Adipose tissue (tissue), 3 donors: ENCODE results near the gene ZNF556. TPM values are rescaled to one million over a fixed set of nuclear protein-coding genes. Genes with fewer than 3 reads are reported as not detected.

ENCODE experiments used
- H3K27ac ChIP-seq: one replicate; pipeline ENCODE4 v1.5.1; 2013; ENCODE audit warnings: low read depth, low read length
- WGBS, 3 donors: extraction: QIAGEN DNeasy Blood & Tissue Kit; methylation state at CpG; one replicate each; pipeline ENCODE4 v1.1.7; 2013; 5-methylcytosine and 5-hydroxymethylcytosine counted together
- polyA plus RNA-seq, 3 donors: library from polyadenylated mRNA; stranded (reverse); fragments of 200-250 nt; gene quantifications; one replicate each; pipeline ENCODE4 v1.2.3, GENCODE V29; 2013
- donor health status: healthy with polysubstance abuse.
- donor health status: Bipolar disorder and iron deficiency.
- donor health status: healthy.

ZNF556 gene
- under 1 TPM in 1 of 3 donors, not detected in 2; 0.17 TPM for polyA plus RNA-seq

GRCh38 chr19:2867025-2867991 lies at the start of gene ZNF556:
Gene ZNF556 (plus strand): TSS chr19:2867335. CDS start chr19:2867422, 87 bp downstream.
- H3K27ac ChIP-seq = no peak within 1 kb of the TSS
- WGBS, 3 donors = 74 to 80% (median 76%) methylated on average over 35 to 36 of the region's 36 CpGs

- 0 to 1% (median 1%) methylated on average over 44 to 63 of the region's 64 CpGs for WGBS, 3 donors
- H3K27ac ChIP-seq = no peak within 1 kb of the TSS
Measured at GRCh38 chr19:2819540-2820111, 47.5 kb upstream of the ZNF556 start, which contains the start of gene ZNF554. Gene ZNF554 (plus strand): TSS chr19:2819868. CDS start chr19:2820072, 204 bp downstream.

DNA sequence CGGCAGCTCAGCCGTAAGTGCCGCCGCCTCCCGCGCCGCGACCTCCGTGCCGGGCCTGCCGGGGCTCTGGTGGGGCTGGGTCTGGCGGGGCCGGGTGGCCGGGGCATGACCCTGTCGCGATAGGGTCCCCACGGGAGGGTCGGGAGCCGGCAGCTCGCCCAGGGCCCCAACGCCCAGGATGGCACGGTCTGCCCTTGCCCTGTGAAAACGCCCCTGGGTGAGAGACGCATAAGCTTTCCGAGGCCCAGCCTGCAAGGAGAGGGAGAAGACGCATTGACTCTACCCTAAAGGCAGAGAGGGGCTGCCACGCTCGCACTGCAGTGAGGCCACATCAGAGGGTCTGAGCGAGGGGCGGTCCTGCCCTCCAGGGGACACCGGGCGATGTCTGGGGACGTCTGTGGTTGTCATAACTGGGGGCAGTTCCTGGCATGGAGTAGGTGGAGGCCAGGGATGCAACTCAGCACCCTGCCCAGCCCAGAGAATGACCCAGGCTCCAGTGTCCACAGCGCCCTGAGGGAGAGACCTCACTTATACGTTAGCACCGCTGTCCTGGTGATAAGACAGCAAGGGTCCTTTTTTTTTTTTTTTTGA lies 46.9 kb upstream of the ZNF556 start:
- H3K27ac ChIP-seq = no peak overlapping the region
- 1 to 2% (median 1%) methylated on average over 35 to 36 of the region's 36 CpGs for WGBS, 3 donors

GRCh38 chr19:2822846-2823245 lies 44.3 kb upstream of the ZNF556 start:
- no peak overlapping the region for H3K27ac ChIP-seq
- 95% methylated on average over 5 of the region's 5 CpGs for WGBS, 3 donors

GRCh38 chr19:2823646-2824045 lies 43.5 kb upstream of the ZNF556 start:
- 84 to 88% (median 84%) methylated on average over 8 to 9 of the region's 9 CpGs for WGBS, 3 donors

GRCh38 chr19:2824129-2824528 lies 43.0 kb upstream of the ZNF556 start:
- WGBS, 3 donors = 72 to 76% (median 73%) methylated on average over 8 of the region's 8 CpGs
- no peak overlapping the region for H3K27ac ChIP-seq

More at GRCh38 chr19:2823646-2824045, 43.5 kb upstream of the ZNF556 start:
- H3K27ac ChIP-seq = no peak overlapping the region

DNA sequence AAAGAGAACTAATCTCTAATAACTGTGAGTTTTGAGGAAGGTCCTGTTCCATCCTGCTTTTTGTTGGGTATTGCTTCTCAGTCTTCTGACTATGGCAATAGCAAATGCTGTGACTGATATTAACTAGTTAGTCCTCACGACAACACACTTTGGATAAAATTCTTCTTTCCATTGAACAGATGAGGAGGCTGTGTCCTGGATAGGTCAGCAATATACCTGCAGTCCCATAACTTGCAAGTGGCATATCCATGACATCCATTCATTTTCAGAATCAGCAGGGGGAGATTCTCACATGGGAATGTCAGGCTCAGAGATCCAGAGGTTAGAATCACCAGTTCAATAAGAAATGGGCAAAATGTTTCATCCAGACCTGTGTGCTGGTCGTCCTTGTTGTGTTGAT lies 40.1 kb upstream of the ZNF556 start:
- 97 to 99% (median 98%) methylated on average over 2 of the region's 2 CpGs for WGBS, 3 donors
- H3K27ac ChIP-seq = no peak overlapping the region

GRCh38 chr19:2827840-2828489 lies 39.2 kb upstream of the ZNF556 start:
- 88 to 97% (median 94%) methylated on average over 13 of the region's 13 CpGs for WGBS, 3 donors
- H3K27ac ChIP-seq = no peak overlapping the region

DNA sequence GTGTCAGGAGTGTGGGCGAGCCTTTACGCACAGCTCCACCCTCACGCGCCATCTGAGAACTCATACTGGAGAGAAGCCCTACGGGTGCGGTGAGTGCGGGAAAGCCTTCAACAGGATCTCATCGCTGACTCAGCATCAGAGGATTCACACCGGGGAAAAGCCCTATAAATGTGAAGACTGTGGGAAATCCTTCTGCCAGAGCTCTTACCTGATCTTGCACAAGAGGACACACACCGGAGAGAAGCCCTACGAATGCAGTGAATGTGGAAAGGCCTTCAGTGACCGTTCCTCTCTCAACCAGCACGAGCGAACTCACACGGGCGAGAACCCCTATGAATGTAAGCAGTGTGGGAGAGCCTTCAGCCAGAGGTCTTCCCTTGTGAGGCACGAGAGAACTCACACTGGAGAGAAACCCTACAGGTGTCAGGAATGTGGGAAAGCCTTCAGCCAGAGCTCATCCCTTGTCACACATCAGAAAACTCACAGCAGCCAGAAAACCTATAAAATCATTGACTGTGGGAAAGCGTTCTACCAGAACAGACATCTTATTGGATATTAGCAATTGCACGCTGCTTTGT lies 32.8 kb upstream of the ZNF556 start:
- H3K27ac ChIP-seq = no peak overlapping the region
- 97 to 98% (median 98%) methylated on average over 19 of the region's 19 CpGs for WGBS, 3 donors

DNA sequence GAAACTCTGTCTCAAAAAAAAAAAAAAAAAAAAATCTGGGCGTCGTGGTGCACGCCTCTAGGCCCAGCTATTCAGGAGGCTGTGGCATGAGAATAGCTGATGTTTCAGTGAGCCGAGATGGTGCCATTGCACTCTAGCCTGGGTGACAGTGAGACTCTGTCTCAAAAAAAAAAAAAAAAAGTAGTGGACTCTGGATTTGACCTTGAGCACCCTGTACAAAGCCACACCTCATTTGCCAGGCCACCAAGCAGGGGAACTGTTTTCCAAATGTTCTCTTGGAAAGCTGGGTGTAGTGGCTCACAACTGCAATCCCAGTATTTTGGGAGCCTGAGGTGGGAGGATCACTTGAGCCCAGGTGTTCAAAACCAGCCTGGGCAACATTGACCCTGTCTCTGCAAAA lies 29.7 kb upstream of the ZNF556 start:
- no peak overlapping the region for H3K27ac ChIP-seq
- whole genome bisulfite sequencing, 3 donors = 83 to 86% (median 83%) methylated on average over 4 of the region's 4 CpGs

DNA sequence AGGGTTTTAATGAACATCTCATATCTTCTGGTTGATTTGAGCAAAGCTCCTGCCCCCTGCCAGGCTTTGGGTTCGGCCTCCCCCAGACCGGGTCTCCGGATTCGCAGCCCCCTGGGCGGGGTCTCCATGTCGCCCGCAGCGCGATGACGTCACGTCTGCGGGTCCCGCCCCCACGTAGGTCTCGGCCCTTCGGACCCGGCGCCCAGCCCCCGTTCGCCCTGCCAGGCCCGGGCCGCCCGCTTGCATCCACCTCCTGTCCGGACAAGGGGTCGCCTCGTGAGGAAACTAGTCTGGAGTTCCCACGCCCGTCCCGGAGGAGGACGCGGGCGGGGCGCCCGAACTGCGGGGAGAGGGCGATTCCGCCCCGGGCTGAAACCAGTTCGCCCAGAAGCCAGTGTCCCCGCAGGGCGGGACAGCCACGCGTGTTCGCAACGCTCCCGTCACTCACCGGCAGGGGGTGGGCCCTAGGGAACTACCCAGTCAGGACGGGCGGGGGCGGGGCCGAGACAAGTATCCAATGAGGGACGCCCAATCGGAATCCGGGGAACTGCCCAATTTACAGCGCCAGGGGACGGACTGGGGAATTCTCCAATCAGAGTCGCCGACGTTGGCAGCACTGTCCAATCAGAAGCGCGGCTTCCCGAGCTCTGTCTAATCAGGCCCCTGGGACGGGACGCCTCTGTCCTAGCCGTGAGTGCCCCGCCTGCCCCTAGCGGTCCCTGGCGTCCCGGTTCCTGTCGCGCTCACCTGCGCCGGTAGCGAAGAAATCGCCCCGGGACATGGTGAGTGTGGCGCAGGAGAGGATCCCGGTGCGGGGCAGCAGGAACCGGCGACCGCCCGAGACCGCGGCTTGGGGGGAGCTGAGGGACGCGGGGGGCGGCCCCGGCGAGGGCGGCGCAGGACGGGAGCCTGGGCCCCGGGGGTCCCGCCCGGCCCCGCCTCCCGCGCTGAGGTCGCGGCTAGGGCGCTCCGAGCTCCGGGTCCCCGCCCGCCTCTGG lies 26.0 kb upstream of the ZNF556 start, which contains the start of gene ZNF555:
Gene ZNF555, plus strand, starts transcription at position 682 of the 998 bp plus-strand sequence. Its CDS starts 98 bp downstream, at position 780.
- peak within 1 kb of the TSS; percentile 91 for H3K27ac ChIP-seq
- 0 to 1% (median 0%) methylated on average over 73 to 106 of the region's 106 CpGs for WGBS, 3 donors

DNA sequence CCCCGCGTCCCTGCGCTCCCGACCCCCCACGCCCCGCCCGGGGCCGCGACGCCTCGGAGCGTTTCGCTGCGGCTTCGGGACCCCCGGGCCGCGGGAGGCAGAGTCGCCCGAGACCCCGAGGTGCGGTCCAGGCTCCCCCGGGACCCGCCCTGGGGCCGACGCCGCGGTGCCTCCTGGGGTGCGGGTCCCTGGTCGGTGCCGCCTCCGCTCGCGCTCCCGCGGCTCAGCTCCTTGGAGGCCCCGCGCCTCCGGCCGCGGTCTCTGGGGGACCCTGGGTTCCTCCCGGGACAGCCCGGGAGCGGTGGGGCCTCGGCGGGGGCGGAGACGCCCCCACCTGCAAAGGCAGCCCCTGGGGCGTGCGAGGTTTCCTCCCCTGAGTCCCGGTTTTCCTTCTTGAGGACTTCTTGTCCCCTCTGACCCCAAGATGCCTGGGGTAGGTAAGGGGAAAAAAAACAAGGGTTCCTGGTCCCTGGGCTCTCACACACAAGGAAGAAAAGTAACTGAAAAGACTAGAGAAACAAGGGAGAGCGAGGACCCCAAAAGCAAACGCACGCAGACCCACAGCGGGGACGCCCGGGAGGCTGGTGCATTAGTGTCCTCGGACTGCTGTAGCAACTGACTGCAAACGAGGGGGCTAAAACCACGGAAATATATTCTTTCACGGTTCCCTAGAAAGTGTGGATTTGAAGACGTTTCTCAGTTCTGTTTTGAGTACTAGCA lies 25.1 kb upstream of the ZNF556 start:
- 2 to 4% (median 3%) methylated on average over 40 to 62 of the region's 62 CpGs for WGBS, 3 donors
- H3K27ac ChIP-seq = no peak overlapping the region

- 96 to 99% (median 98%) methylated on average over 2 of the region's 2 CpGs for WGBS, 3 donors
Measured at GRCh38 chr19:2845107-2845506, 22.0 kb upstream of the ZNF556 start.

DNA sequence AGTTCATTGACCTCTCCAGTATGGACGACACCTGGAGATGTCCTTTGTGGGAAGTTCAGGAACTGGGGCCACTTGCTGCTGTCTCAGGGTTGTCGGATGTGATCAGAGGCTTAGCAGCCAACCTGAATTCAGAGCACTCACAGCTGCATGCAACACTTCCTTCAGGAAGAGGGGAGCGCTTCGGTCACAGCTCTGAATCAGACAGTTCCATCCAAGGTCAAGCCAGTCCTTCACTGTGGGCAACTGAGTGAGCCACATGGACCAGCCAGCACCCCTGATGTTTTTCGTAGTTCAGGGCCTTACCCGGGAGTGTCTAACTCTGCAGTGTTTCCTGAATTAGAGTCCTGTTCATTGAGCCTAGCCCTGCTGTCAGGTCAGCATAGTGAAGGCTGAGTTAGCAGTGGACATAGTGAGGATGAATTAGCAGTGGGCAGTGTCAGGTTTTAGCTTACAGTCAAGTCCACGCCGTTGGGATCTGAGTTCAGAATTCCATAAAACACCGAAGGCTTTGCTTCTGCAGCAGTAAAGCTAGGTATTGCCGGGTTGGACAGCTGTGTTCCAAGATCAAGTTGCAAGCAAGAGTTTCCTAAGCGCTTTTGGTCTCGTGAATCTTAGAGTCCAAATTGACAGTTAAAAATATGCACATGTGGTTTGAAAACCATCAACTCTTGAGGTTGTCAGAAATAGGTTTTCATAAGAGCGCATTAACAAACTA lies 20.8 kb upstream of the ZNF556 start:
- no peak overlapping the region for H3K27ac ChIP-seq
- WGBS, 3 donors = 88 to 93% (median 91%) methylated on average over 13 of the region's 13 CpGs

More at GRCh38 chr19:2845107-2845506, 22.0 kb upstream of the ZNF556 start:
- no peak overlapping the region for H3K27ac ChIP-seq

DNA sequence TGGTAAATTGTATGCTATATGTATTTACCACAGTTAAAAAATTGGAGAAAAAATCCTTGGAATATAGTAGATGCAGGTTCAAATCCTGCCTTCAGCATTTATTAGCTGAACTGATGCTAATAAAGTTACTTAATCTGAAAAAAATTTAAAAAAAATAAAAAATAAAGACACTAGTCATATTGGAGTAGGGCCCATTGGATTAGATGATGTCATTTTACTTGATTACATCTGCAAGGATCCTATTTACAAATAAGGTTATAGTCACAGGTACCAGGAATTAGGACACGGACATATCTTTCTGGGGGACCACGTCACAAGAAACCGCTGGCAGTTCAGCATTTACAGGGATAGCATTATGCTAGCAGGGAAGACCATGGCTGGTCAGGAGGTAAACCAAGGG lies 19.6 kb upstream of the ZNF556 start:
- 98 to 100% (median 99%) methylated on average over 3 of the region's 3 CpGs for whole genome bisulfite sequencing, 3 donors
- H3K27ac ChIP-seq = no peak overlapping the region

DNA sequence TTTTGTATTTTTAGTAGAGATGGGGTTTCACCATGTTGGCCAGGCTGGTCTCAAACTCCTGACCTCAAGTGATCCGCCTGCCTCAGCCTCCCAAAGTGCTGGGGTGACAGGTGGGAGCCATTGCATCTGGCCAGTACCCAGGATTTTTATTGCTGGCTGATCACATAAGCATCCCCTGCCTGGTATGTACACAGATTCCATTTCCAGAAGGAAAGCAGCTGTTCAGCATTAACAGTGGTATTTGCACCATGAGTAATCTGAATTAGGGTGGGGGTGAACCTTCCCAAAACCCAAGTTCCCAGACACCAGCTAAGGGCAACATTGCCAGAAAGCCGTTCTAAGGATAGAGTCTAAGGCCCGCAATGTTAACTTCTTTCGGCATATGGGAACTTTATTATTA lies 18.5 kb upstream of the ZNF556 start:
- 79 to 84% (median 83%) methylated on average over 4 of the region's 4 CpGs for WGBS, 3 donors
- H3K27ac ChIP-seq = no peak overlapping the region
